GM12874 (cell line): ENCODE data around the gene HIPK2.

ENCODE experiments used
- TF ChIP-seq, protein P1 (sequence below): IDR thresholded peaks from 2 replicates; pipeline ENCODE4 v1.5.1; 2011; ENCODE audit warnings: low read depth, mild to moderate bottlenecking, control low read depth, low read length, moderate library complexity; ENCODE audit not compliant: insufficient read depth

The HIPK2 gene

DNA sequence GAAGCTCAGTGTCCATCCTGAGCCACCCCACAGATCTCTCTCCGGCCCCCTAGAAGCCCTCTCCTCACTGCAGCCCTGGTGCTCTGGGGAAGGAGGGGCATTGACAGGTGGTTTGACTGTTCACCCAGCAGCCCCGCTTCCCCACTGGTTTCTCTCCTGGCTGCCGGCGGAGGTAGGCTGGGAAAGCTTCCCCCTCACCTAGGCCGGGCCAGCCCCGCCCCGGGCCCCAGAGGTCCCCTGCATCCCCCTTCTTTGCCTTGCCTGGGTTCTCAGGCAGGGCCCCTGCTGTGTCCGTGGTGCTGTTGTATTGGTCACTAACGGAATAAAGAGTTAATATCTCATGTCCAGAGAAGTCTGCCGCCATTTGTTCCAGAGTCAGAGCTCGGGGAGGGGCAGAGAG, 233.2 kb downstream of the HIPK2 start:
- TF ChIP-seq, protein P1, sequence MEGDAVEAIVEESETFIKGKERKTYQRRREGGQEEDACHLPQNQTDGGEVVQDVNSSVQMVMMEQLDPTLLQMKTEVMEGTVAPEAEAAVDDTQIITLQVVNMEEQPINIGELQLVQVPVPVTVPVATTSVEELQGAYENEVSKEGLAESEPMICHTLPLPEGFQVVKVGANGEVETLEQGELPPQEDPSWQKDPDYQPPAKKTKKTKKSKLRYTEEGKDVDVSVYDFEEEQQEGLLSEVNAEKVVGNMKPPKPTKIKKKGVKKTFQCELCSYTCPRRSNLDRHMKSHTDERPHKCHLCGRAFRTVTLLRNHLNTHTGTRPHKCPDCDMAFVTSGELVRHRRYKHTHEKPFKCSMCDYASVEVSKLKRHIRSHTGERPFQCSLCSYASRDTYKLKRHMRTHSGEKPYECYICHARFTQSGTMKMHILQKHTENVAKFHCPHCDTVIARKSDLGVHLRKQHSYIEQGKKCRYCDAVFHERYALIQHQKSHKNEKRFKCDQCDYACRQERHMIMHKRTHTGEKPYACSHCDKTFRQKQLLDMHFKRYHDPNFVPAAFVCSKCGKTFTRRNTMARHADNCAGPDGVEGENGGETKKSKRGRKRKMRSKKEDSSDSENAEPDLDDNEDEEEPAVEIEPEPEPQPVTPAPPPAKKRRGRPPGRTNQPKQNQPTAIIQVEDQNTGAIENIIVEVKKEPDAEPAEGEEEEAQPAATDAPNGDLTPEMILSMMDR, result no peak

DNA sequence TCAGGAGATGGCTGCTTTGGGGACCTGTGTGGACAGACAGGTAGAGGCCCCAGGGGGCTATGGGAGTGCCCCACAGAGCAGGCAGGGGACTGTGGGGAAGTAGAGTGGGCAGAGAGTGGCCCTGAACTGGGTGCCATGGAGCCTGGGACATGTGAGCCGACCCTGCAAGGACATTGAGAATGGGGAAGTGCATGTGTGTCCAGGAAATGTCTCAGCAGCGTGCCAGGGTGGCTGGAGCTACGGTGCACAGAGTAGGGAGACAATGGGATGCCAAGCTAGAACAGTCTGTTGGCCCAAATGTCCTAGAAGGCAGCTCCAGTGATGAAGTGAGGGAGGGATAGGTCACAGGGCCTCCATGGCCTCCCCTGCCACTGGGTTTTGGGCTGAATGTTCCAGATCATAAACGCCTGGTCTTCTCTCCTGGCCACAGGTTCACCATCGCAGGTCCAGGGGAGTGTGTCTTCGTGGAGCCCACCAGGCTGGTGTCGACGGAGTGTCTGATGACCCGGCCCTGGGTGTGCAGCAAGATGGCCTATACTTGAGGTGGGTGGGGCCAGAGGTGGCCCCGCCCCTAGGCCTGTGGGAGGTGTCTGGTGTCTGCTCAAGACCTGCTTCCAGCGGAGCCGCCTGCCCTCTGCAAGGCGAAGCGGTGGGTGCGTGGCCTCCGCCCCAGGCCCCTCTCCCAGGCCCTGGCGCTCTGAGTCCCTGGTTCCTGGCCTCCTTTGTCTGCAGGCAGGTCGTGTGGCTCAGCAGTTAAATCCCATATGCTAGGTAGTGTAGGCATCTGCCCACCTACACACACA, 233.8 kb downstream of the HIPK2 start:
- TF ChIP-seq, protein P1, result no peak

DNA sequence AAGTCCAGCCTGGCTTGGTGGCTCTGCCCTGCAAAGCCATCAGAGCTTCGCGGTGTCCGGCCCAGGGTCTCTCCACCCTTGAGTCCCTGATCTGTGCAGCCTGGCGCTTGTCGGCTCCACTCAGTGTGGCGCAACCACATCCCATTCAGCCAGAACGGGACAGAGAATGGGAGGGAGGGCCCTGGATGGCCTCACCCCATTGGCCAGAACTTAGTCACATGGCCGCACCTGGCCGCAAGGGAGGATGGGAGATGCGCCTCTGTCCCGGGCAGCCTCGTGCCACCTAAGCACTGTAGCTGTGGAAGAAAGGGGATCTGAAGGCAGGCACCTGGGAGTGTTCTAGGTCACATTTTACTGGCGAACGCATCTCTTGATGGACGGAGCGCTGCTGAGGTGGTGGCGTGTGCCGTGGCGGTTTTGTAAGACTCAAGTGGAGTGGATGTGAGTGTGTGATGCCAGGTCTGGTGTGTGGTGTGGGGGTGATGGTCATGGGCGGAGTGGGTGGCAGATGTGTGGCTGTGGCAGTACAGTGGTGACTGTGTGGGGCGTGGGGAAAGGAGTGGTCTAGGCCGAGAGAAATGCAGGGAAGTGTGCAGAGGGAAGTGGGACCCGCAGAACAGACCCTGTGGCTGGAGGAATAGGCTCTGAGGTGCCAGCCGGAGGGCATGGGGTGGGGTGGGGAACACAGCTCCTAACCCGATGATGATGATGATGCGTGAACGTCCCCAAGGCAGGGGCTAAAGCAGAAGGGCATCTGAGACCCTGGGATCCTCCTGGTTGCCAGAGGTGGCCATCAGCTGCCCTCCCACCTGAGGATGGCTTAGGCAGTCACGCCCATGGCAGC, 235.3 kb downstream of the HIPK2 start:
- TF ChIP-seq, protein P1, result no peak

DNA sequence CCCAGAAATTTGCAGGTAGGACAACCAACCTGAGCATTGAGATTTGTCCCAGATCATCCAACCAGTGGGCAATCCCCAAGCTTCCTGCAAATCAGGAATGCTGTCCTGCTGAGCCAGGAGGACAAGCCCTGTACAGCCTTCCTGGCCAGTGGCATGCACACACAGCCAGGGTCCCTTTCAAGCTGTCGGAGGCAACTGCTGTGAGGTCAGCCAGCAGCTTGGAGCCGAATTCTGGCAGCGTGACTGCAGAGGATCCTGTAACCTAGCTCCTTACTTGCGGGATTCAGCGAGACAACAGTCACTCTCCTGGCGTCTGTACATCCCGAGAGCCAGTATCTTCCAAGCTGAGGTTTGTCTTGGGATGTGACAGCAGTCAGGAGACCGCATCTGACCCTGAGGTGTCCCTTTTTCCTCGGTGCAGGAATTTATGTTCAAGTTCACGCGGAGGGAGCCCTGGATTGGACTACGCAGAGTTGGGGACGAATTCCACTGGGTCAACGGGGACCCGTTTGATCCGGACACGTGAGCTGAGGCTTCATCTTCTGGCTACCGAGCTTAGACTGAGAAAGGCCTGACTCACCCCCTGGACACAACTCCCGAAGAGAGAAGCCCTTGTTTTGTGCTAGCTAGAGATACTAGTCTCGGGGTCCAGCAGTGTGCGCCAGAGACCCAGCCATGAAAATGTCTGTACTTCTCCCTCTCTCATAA, 236.0 kb downstream of the HIPK2 start:
- TF ChIP-seq, protein P1, result no peak

DNA sequence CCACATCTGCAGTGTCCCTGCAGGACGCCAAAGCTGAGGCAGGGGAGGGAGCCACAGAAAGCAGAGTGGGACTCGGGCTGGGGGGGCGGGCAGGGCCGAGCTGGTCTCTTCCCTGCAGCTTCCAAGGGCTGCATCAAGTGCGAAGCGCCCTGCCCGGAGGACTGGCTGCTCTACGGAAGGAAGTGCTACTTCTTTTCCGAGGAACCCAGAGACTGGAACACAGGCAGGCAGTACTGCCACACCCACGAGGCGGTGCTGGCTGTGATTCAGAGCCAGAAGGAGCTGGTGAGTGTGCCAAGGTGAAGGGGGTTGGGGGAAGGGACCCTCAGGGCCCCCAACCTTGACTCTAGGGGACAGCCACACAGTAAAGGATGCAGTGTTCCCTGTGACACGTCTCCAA, 237.6 kb downstream of the HIPK2 start:
- TF ChIP-seq, protein P1, result no peak

DNA sequence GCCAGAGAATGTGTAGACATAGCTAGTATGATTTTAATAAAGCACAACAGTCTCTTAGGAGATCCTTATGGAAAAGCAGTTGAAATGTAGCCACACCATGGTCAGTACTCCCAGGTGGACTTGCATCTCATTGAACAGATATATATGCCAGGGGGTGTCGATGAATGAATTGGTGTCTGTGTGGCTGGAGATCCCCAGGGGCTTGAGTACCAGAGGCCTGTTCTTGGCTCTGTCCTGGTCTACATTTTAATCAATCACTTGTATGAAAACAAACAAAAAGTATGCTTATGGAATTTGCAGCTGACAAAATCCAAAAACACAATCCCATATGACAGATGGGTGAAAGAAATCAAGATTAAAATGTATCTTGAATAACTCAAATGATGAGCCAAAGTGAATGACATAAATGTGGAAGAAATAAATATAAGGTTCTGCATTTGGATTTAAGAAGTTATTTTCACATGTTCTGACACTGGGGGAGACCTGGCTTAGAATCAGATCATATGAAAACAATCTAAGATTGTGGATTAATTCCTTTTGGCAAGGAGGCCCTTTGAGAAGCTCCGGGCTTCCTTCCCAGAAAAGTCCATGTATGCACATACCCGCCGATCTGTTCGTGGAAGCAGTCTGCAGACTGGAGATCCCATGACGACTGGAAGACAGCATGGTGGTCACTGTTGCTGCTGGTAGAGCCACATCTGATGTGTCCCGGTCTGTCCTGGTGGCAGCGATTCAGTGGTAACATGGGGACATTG, 238.7 kb downstream of the HIPK2 start:
- TF ChIP-seq, protein P1, result no peak
